ENCODE data around the gene PPP3R1. TPM values are rescaled to one million over a fixed set of nuclear protein-coding genes. Genes with fewer than 3 reads are reported as not detected.

PPP3R1 gene
- total RNA-seq, 2 experiments from 2014 or later = 65.4 to 66.0 TPM

GRCh38 chr2:68236876-68237275 lies 15.5 kb downstream of the PPP3R1 start:
- Mint-ChIP-seq H3K27ac (no peak overlapping the region), H3K4me1 (peaks cover 31% of the 10 kb centered on the region), H3K36me3 (peaks cover 8% of the 10 kb centered on the region), H3K4me3 (no peak overlapping the region), H3K27me3 (no peaks in the 10 kb centered on the region), H3K9me3 (no peaks in the 10 kb centered on the region)
- no peak for DNase-seq
- ATAC-seq (ENCODE audit: low read depth) = no peak
- POLR2A ChIA-PET = no interaction called here

GRCh38 chr2:68236103-68236734 lies 16.1 kb downstream of the PPP3R1 start:
- peak overlapping the region; percentile 27 for H3K27ac Mint-ChIP-seq
- POLR2A ChIA-PET = no interaction called here
- DNase-seq (no peak), ATAC-seq (ENCODE audit: low read depth) (peak; percentile 60)
- H3K36me3 Mint-ChIP-seq = peaks cover 8% of the 10 kb centered on the region
- H3K4me3 Mint-ChIP-seq = peak overlapping the region; percentile 19
- no peaks in the 10 kb centered on the region for H3K27me3 Mint-ChIP-seq
- no peaks in the 10 kb centered on the region for H3K9me3 Mint-ChIP-seq
- H3K4me1 Mint-ChIP-seq = peaks cover 31% of the 10 kb centered on the region

DNA sequence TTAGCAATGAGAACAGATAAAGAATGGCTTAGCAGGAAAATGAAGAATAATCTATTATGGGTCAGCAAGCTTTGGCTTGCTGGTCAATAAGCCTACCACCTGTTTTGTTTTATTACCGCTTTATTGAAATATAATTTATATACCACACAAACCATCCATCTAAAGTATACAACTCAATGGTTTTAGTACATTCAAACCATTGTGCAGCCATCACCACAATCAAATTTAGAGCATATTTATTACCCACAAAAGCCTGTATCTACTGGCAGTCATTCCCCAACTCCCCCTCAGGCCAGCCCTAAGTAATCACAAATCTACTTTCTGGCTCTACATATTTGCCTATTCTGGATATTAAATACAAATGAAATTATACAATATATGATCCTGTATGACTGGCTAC lies 17.2 kb downstream of the PPP3R1 start:
- H3K27ac Mint-ChIP-seq = no peak overlapping the region
- no peaks in the 10 kb centered on the region for H3K27me3 Mint-ChIP-seq
- no peaks in the 10 kb centered on the region for H3K9me3 Mint-ChIP-seq
- H3K4me1 Mint-ChIP-seq = peaks cover 32% of the 10 kb centered on the region
- H3K4me3 Mint-ChIP-seq = no peak overlapping the region
- DNase-seq = no peak
- ATAC-seq (ENCODE audit: low read depth) = no peak
- H3K36me3 Mint-ChIP-seq = peaks cover 8% of the 10 kb centered on the region
- POLR2A ChIA-PET = no interaction called here

GRCh38 chr2:68234405-68234804 lies 17.9 kb downstream of the PPP3R1 start:
- Mint-ChIP-seq H3K36me3 (peaks cover 7% of the 10 kb centered on the region), H3K4me1 (peaks cover 33% of the 10 kb centered on the region), H3K27me3 (no peaks in the 10 kb centered on the region), H3K27ac (no peak overlapping the region), H3K9me3 (no peaks in the 10 kb centered on the region), H3K4me3 (no peak overlapping the region)
- DNase-seq (no peak), ATAC-seq (ENCODE audit: low read depth) (no peak)
- POLR2A ChIA-PET = no interaction called here

- H3K4me1 Mint-ChIP-seq = peaks cover 20% of the 10 kb centered on the region
- H3K4me3 Mint-ChIP-seq = no peak overlapping the region
- POLR2A ChIA-PET = interaction anchor here (0.6 kb wide), 1 partner anchor 21 kb away, joined by 3 read pairs; no protein-coding TSS in a partner anchor
- H3K27me3 Mint-ChIP-seq = no peaks in the 10 kb centered on the region
- peaks cover 3% of the 10 kb centered on the region for H3K36me3 Mint-ChIP-seq
- ATAC-seq (ENCODE audit: low read depth) (no peak), DNase-seq (no peak)
- no peaks in the 10 kb centered on the region for H3K9me3 Mint-ChIP-seq
- H3K27ac Mint-ChIP-seq = peak overlapping the region; percentile 18
Observed at GRCh38 chr2:68231061-68231372, 21.3 kb downstream of the PPP3R1 start.

GRCh38 chr2:68230241-68231060 lies 21.9 kb downstream of the PPP3R1 start:
- H3K36me3 Mint-ChIP-seq = peaks cover 3% of the 10 kb centered on the region
- H3K27ac Mint-ChIP-seq = no peak overlapping the region
- H3K9me3 Mint-ChIP-seq = no peaks in the 10 kb centered on the region
- POLR2A ChIA-PET = interaction anchor here (0.6 kb wide), 1 partner anchor 21 kb away, joined by 3 read pairs; no protein-coding TSS in a partner anchor
- no peak overlapping the region for H3K4me3 Mint-ChIP-seq
- no peak for ATAC-seq (ENCODE audit: low read depth)
- DNase-seq = no peak
- no peaks in the 10 kb centered on the region for H3K27me3 Mint-ChIP-seq
- H3K4me1 Mint-ChIP-seq = peaks cover 24% of the 10 kb centered on the region

DNA sequence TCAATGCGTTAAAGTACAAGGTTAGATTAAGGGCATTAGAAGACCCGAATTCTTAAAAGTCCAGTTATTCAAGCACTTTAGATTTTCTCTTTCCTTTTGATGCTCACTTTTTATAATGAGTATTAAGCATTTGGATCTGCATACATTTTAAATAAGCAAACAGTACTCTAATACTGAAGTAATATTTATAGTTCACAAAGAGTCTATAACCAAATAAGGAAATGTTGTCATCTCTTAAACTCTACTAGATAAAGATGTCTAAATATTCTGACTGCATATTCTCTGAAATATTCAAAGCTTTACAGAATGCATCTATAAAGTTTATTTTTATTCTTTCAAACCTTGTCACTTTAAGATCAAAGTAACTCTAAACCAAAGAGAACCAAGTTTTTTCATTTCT lies 25.5 kb downstream of the PPP3R1 start:
- H3K9me3 Mint-ChIP-seq = no peaks in the 10 kb centered on the region
- peaks cover 12% of the 10 kb centered on the region for H3K36me3 Mint-ChIP-seq
- no peak overlapping the region for H3K27ac Mint-ChIP-seq
- POLR2A ChIA-PET = no interaction called here
- DNase-seq (no peak), ATAC-seq (ENCODE audit: low read depth) (no peak)
- peaks cover 27% of the 10 kb centered on the region for H3K4me1 Mint-ChIP-seq
- H3K4me3 Mint-ChIP-seq = no peak overlapping the region
- H3K27me3 Mint-ChIP-seq = no peaks in the 10 kb centered on the region

- DNase-seq = no peak
- Mint-ChIP-seq H3K4me1 (peaks cover 25% of the 10 kb centered on the region), H3K4me3 (peak overlapping the region; percentile 29), H3K36me3 (peaks cover 15% of the 10 kb centered on the region), H3K9me3 (no peaks in the 10 kb centered on the region), H3K27me3 (no peaks in the 10 kb centered on the region), H3K27ac (no peak overlapping the region)
- peak; percentile 60 for ATAC-seq (ENCODE audit: low read depth)
- POLR2A ChIA-PET = no interaction called here
Observed at GRCh38 chr2:68225119-68225632, 27.2 kb downstream of the PPP3R1 start.

GRCh38 chr2:68223419-68223818 lies 28.9 kb downstream of the PPP3R1 start:
- no peak overlapping the region for H3K4me3 Mint-ChIP-seq
- no peak overlapping the region for H3K27ac Mint-ChIP-seq
- ATAC-seq (ENCODE audit: low read depth) = no peak
- H3K27me3 Mint-ChIP-seq = no peaks in the 10 kb centered on the region
- H3K9me3 Mint-ChIP-seq = no peaks in the 10 kb centered on the region
- H3K4me1 Mint-ChIP-seq = peaks cover 31% of the 10 kb centered on the region
- POLR2A ChIA-PET = no interaction called here
- DNase-seq = no peak
- peaks cover 18% of the 10 kb centered on the region for H3K36me3 Mint-ChIP-seq

- ATAC-seq (ENCODE audit: low read depth) = no peak
- Mint-ChIP-seq H3K9me3 (no peaks in the 10 kb centered on the region), H3K27ac (no peak overlapping the region), H3K4me3 (no peak overlapping the region), H3K36me3 (peaks cover 18% of the 10 kb centered on the region), H3K27me3 (no peaks in the 10 kb centered on the region), H3K4me1 (peaks cover 31% of the 10 kb centered on the region)
- DNase-seq = no peak
- POLR2A ChIA-PET = no interaction called here
Observed at GRCh38 chr2:68222287-68222686, 30.0 kb downstream of the PPP3R1 start.

GRCh38 chr2:68218343-68218901 lies 33.9 kb downstream of the PPP3R1 start:
- Mint-ChIP-seq H3K4me3 (no peak overlapping the region), H3K27me3 (no peaks in the 10 kb centered on the region), H3K9me3 (no peaks in the 10 kb centered on the region), H3K4me1 (peaks cover 24% of the 10 kb centered on the region), H3K27ac (no peak overlapping the region), H3K36me3 (peaks cover 17% of the 10 kb centered on the region)
- no peak for ATAC-seq (ENCODE audit: low read depth)
- DNase-seq = no peak
- POLR2A ChIA-PET = no interaction called here

DNA sequence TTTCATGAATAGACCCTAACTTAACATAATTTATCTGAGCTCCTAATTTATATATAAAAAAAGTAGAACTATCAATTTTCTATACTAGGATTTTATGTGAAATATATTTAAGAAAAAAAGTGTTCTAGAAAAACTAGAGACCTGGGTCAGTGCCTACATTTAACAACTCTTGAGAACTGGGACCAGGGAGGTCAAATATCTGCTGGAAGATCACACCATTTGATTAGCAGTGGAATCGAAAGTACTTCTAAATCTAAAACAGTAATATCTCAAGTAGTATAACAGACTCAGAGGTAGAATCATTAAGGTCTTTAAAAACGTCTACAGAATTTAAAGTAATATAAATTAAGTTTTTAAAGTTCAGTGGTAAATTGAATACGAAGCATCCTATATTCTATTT lies 34.6 kb downstream of the PPP3R1 start:
- no peak for ATAC-seq (ENCODE audit: low read depth)
- Mint-ChIP-seq H3K4me1 (peaks cover 30% of the 10 kb centered on the region), H3K36me3 (peaks cover 23% of the 10 kb centered on the region), H3K4me3 (no peak overlapping the region), H3K27me3 (no peaks in the 10 kb centered on the region), H3K9me3 (no peaks in the 10 kb centered on the region), H3K27ac (no peak overlapping the region)
- DNase-seq = no peak
- POLR2A ChIA-PET = no interaction called here

- no peak overlapping the region for H3K4me3 Mint-ChIP-seq
- no peak for ATAC-seq (ENCODE audit: low read depth)
Observed at GRCh38 chr2:68216454-68217310, 35.6 kb downstream of the PPP3R1 start.

More at GRCh38 chr2:68216454-68217310, 35.6 kb downstream of the PPP3R1 start:
- H3K27ac Mint-ChIP-seq = no peak overlapping the region
- H3K27me3 Mint-ChIP-seq = no peaks in the 10 kb centered on the region
- no peaks in the 10 kb centered on the region for H3K9me3 Mint-ChIP-seq
- peaks cover 25% of the 10 kb centered on the region for H3K36me3 Mint-ChIP-seq
- peaks cover 31% of the 10 kb centered on the region for H3K4me1 Mint-ChIP-seq
- POLR2A ChIA-PET = no interaction called here
- no peak for DNase-seq
